Measurements from ENCODE around the gene SEMA5A.

Gene SEMA5A

DNA sequence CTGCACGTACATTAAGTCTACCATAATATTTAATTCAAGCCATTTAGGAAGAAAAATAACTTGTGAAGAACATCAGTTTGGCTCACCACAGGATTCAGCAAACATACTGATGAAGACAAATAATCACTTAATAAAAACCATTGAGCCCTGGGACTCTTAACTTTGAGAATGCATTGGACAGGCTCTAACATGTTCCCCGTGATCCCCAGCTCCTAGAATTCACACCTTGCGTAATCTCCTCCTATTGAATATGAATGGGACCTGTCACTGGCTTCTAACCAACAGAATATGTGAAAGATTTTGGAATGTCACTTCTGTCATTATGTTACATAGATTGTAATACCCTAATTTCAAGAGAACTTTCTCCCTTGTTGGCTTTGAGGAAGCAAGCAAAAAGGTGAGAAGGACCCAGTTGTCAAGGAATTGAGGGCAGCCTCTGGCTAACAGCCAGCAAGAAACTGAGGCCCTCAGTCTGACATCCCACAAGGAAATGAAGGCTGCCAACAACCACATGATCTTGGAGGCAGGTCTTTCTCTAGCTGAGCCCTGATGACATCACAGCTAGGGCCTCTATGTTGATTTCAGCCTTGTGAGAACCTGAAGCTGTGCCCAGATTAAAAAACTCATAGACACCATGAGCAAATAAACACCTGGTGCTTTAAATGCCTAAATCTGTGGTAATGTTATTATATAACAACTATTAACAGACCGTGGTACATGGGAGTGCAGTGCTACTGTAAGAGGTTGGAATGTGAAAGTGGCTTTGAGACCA is 433.2 kb downstream of the SEMA5A start:
- DNase-seq (ENCODE audit: low read depth), result no peak

- DNase-seq (ENCODE audit: low read depth), result no peak
These were observed 437.7 kb downstream of the SEMA5A start for GRCh38 chr5:9108162-9108561.

- DNase-seq (ENCODE audit: low read depth), result no peak
These were observed 440.0 kb downstream of the SEMA5A start for GRCh38 chr5:9105851-9106250.

- no peak for DNase-seq (ENCODE audit: low read depth)
These were observed 441.1 kb downstream of the SEMA5A start for GRCh38 chr5:9104571-9105339.

- no peak for DNase-seq (ENCODE audit: low read depth)
These were observed 442.6 kb downstream of the SEMA5A start for GRCh38 chr5:9103290-9103689.

- no peak for DNase-seq (ENCODE audit: low read depth)
These were observed 446.2 kb downstream of the SEMA5A start for GRCh38 chr5:9099689-9100088.

GRCh38 chr5:9098990-9099389 is 446.9 kb downstream of the SEMA5A start:
- no peak for DNase-seq (ENCODE audit: low read depth)

DNA sequence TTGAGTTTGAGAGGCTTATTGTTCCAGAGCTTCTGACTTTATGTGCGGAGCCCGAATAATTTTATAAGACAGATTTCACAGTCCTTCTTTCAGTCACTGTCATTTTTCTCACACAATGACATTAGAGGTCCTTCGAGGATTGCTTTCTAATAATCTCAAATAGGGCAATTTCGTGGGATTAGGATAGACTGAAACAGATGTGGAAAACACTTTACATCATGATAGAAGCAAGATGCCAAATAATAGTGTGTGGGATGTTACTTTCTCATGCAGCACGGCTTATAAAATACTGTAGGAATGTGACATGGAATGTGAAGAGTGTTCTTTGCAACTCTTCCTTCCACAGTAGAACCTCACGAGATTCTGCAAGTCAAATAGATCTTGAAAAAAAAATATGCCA is 451.3 kb downstream of the SEMA5A start:
- DNase-seq (ENCODE audit: low read depth), result no peak

DNA sequence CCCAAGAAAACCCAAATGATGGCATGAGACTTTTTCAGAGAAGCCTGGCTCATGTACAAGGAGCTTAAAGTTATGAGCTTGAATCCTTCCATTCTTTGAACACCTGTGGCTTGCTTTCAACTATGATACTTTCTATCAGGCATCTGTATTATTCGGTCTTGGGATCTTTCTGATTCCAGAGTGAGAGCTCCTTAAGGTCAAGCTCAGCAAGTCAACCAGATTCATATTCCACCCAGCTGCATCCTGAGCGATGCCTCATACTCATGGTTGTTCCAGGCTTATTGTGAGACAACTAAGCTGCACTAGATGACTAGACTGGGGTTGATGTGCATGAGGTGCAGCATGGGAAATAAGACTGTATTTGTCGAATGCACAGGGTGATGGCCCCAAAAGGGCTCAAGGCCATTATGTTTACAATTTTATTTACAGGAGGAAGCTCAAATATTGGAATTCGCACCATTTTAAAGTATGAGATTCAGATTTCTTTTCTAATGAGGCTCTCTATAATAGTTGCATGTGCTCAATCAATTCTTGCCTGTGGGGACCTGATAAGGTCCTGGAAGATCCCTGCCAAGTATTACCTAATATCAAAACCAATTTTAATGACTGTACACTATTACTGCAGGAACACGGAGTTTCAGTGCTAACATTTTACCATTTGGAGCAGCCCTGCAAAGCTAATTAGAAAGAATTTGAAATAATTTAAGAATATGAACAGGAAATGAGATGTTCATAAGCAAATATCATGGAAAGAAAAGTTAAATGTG is 453.8 kb downstream of the SEMA5A start:
- DNase-seq (ENCODE audit: low read depth), result no peak

DNA sequence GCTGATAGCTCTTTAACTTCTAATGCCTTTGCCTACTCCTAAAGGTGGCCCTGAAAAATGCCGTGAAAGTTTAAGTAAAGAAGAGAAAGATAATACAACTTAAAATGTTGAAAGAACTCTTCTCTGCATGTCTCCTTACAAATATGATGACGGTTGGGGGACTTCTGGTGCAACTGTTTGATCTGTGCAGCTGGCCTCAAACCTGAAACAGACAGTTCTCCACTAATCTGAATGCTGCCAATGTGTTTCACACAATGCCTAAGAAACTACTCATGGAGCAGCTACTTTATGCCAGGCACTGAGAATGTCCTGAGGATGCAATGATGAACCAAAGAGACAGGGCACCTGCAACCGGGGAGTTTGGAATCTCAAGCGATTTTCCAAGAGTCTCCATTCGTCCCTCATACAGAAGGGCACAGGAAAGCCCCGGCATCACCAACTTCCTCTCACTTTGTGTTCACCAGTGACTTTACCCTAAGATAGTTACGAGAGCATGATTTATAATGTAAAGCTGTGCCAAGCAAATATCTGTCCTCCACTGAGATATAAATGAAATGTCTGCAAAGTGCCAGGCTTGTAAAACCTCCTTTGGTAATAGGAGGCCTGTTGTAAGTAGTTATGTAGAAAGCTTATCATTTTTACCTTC is 455.4 kb downstream of the SEMA5A start:
- DNase-seq (ENCODE audit: low read depth), result no peak

DNA sequence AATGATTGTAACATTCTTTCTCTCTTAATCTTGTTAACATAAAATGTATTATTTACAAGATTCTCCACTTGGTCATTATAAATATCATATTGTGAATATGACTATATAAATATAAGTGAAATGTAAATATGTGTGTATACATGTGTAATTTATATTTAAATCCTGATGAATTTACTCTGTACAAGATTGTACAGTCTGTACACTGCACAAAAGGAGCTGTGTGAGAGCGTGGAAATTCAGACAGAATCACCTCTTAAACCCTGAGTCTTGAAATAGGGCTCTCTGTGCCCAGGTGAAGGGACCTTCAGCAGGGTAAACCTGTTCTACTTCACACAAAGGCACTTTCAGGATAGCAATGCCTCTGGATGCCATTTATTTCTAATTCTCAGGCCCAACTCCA is 456.0 kb downstream of the SEMA5A start:
- DNase-seq (ENCODE audit: low read depth), result no peak

GRCh38 chr5:9082996-9083395 is 462.9 kb downstream of the SEMA5A start:
- DNase-seq (ENCODE audit: low read depth), result no peak

GRCh38 chr5:9072701-9073100 is 473.2 kb downstream of the SEMA5A start:
- no peak for DNase-seq (ENCODE audit: low read depth)

GRCh38 chr5:9071524-9071923 is 474.4 kb downstream of the SEMA5A start:
- DNase-seq (ENCODE audit: low read depth), result no peak

DNA sequence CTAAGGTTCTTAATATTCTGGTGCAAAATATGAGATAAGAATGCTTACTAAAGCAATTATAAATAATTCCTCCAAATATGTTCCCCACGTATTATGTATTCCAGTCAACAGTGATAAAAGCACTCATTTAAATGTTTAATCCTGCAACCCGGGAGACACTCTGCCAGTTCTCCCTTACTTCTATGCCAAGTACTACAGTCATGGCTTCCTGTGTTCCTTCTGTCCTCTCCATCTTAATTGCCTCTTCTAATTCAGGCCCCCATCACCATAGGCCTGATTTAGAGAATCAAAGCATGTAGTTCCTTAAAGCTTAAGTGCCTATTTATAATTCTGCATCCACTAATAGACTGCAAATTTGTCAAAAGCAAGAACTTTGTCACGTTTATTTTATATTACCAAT is 474.8 kb downstream of the SEMA5A start:
- DNase-seq (ENCODE audit: low read depth), result no peak

DNA sequence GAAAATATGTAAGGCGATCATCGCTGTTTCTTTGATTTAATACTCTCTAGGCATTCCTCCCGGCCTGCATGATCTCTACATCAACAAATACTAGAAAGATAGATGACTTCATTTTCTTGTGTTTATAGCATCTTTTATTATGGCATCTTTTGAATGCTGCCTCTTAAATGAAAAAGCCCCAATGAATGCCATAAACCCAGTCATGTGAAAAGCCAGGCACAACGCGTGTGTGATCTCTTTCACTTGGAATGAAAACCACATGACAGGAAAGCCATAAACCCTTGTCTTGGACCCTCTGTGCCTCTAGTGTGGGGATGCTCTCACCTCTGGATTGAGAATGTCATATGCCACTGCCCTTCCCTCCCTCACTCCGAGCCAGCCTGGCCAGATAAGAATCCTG is 476.2 kb downstream of the SEMA5A start:
- DNase-seq (ENCODE audit: low read depth), result no peak

- no peak for DNase-seq (ENCODE audit: low read depth)
These were observed 478.7 kb downstream of the SEMA5A start for GRCh38 chr5:9067154-9067553.

GRCh38 chr5:9066349-9066748 is 479.5 kb downstream of the SEMA5A start:
- DNase-seq (ENCODE audit: low read depth), result no peak

DNA sequence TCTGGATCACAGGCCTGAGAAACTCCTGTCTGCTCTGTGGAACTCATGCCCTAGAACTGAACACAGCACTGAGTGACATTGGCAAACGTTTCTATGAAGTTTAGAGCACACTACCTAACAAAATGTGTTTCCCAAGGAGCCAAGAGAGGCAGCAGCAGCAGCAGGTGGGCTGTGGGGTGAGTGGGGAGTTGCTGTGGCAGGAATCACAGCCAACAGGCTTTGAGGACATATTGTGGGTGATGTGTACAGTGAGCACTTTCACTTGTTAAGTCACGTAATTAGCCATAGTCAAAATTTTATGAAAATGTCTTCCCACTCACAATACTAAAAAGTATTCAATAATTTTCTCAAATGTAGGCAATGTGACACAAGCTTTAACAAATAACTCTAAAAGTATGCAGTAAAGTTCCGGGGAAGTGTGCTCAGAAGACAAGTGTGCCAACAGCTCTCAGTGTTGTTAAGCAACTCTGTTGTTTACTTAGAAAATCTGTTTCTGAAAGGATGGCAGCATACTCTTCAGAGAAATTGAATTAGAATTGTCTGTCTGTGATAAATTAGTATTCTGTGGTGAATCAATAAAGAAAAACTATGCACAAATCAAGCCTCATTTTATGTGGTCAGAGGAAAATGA is 482.1 kb downstream of the SEMA5A start:
- no peak for DNase-seq (ENCODE audit: low read depth)

DNA sequence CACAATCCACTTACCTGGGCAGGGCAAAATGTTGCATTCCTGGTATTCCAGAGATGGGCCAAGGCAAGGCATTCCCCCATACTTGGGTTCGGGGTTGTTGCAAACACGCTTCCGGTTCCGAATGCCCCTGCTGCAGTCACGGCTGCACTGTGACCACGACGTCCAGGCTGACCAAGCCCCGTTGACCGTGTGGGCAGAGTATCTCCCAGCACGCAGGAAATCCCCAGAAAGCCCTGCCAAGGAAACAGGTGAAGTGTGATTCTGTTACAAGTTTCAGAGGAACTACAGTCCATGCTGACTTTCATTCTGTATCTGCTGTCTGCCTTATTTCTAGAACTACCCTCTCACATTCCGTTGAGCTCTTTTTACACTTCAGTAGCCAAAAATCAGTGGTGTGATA is 483.0 kb downstream of the SEMA5A start:
- DNase-seq (ENCODE audit: low read depth), result no peak

DNA sequence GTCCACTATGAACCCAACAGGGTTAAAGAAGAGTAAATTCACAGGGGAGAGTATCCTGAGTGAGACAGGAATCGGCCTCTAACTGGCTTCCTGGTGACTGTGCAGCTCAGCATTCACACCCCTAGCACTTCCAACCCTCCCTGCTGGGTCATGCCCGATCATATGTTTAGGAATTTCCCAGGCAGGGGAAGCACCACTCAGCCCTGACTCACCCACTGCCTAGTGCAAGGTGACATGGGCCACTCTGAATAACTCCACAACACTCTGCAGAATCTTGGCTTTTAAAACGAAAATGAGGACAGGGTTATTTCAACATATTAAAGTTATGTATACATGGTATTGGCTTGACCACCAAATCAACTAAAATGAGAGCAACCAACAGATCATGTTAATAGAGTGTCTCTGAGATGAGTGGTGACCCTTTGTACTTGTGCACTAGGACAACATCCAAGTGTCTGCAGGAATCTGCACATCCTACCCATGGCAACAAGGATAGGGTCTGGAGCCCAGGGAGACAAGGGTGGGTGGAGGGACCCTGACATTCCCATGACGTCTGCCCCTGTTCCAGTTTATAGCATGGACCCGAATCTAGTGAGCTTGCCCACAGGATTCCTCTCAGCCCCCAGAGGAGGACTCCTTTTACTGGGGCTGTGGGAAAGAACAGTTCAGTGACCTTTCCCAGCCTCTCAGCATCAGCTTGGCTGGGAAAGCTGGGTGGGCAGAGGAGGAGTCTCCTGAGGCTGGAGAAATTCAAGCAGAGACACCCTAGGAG is 485.8 kb downstream of the SEMA5A start:
- no peak for DNase-seq (ENCODE audit: low read depth)
